Esophagus mucosa (tissue), 1 donor: ENCODE data around the gene DAAM1. TPM values are rescaled to one million over a fixed set of nuclear protein-coding genes. Genes with fewer than 3 reads are reported as not detected.

Source experiments
- ATAC-seq: fragments of 200-7000 bp; cut with Tn5 transposase; one replicate; pipeline ENCODE4 v1.9.1; 2020
- total RNA-seq: library from RNA; stranded (reverse); gene quantifications from one replicate; pipeline ENCODE4 v1.2.4, GENCODE V29; 2023
- donor health status: DM: yes; HTN: yes; CAD: no.

DAAM1 gene
- total RNA-seq, 1 donor from 2014 or later = 67.4 TPM

- no peak for ATAC-seq
Observed at GRCh38 chr14:59317346-59317745, 128.9 kb downstream of the DAAM1 start.

- no peak for ATAC-seq
Observed at GRCh38 chr14:59317798-59318505, 129.5 kb downstream of the DAAM1 start.

- ATAC-seq = no peak
Observed at GRCh38 chr14:59318908-59319307, 130.4 kb downstream of the DAAM1 start.

- ATAC-seq = no peak
Observed at GRCh38 chr14:59320361-59320760, 131.9 kb downstream of the DAAM1 start.

- ATAC-seq = peak; percentile 96
Observed at GRCh38 chr14:59320763-59321625, 132.5 kb downstream of the DAAM1 start.

GRCh38 chr14:59321626-59321949, 133.1 kb downstream of the DAAM1 start:
- no peak for ATAC-seq

GRCh38 chr14:59325906-59326305, 137.4 kb downstream of the DAAM1 start:
- no peak for ATAC-seq

GRCh38 chr14:59328454-59328853, 140.0 kb downstream of the DAAM1 start:
- no peak for ATAC-seq

- ATAC-seq = no peak
Observed at GRCh38 chr14:59330455-59330854, 142.0 kb downstream of the DAAM1 start.

- ATAC-seq = no peak
Observed at GRCh38 chr14:59331217-59331616, 142.8 kb downstream of the DAAM1 start.

GRCh38 chr14:59332727-59333126, 144.3 kb downstream of the DAAM1 start:
- ATAC-seq = peak; percentile 35

GRCh38 chr14:59333235-59333634, 144.8 kb downstream of the DAAM1 start:
- no peak for ATAC-seq

- ATAC-seq = peak; percentile 48
Observed at GRCh38 chr14:59333668-59334067, 145.2 kb downstream of the DAAM1 start.

- ATAC-seq = no peak
Observed at GRCh38 chr14:59334253-59334652, 145.8 kb downstream of the DAAM1 start.

- ATAC-seq = no peak
Observed at GRCh38 chr14:59336098-59336497, 147.6 kb downstream of the DAAM1 start.

GRCh38 chr14:59336706-59337105, 148.2 kb downstream of the DAAM1 start:
- ATAC-seq = peak; percentile 32

- peak; percentile 62 for ATAC-seq
Observed at GRCh38 chr14:59337141-59337611, 148.7 kb downstream of the DAAM1 start.

- no peak for ATAC-seq
Observed at GRCh38 chr14:59338761-59339160, 150.3 kb downstream of the DAAM1 start.

- no peak for ATAC-seq
Observed at GRCh38 chr14:59339524-59340330, 151.3 kb downstream of the DAAM1 start.

GRCh38 chr14:59341858-59342477, 153.5 kb downstream of the DAAM1 start:
- no peak for ATAC-seq

GRCh38 chr14:59342516-59343484, 154.3 kb downstream of the DAAM1 start:
- no peak for ATAC-seq
